ENCODE results near the gene CHRNA4. TPM values are rescaled to one million over a fixed set of nuclear protein-coding genes. Genes with fewer than 3 reads are reported as not detected.

Gene CHRNA4
- total RNA-seq, 1 experiment from 2014 or later, result 2.4 TPM

GRCh38 chr20:63351811-63352591 lies 9.1 kb downstream of the CHRNA4 start:
- Histone ChIP-seq H3K4me1 (ENCODE audit: control insufficient read depth, insufficient read depth, low read length) (no peaks in the 10 kb centered on the region), H3K36me3 (ENCODE audit: control insufficient read depth, insufficient read depth, low read length) (no peaks in the 10 kb centered on the region), H3K4me3 (ENCODE audit: low read depth in 2 of 2, low read length in 2 of 2) (no peak overlapping the region), H3K27ac (ENCODE audit: low read length) (no peak overlapping the region), H3K27me3 (ENCODE audit: control insufficient read depth, insufficient read depth, low read length) (no peaks in the 10 kb centered on the region), H3K9me3 (ENCODE audit: control insufficient read depth, insufficient read depth, low read depth, low read length) (no peaks in the 10 kb centered on the region)
- ChIA-PET CTCF (interaction anchor here (1.2 kb wide), 1 partner anchor 43 kb away, joined by 6 read pairs; no protein-coding TSS in a partner anchor), POLR2A (no interaction called here)
- ATAC-seq (peak; percentile 68), DNase-seq (ENCODE audit: low read depth, low spot score) (no peak)
- no TSS peak for BruUV-seq (replicated peaks)
- intact Hi-C loops (cut with micrococcal nuclease; ENCODE audit: unreplicated experiment), result no loop called here
- in situ Hi-C loops (cut with HindIII; ENCODE audit: low pct_unique_long_range_greater_than_20kb, low sequenced_read_pairs), result no loop called here
- TF ChIP-seq SIN3A (IDR thresholded peaks at IDR 0.05; ENCODE audit: borderline replicate concordance, insufficient read depth, low read depth, low read length) (no peak), POLR2AphosphoS5 (IDR thresholded peaks at IDR 0.05; ENCODE audit: low read depth, low read length) (no peak), REST (IDR thresholded peaks at IDR 0.05; ENCODE audit: insufficient read depth in 1 of 2, low read depth in 2 of 2, low read length in 1 of 2) (no peak), CTCF (IDR thresholded peaks at IDR 0.05) (no peak), TCF7L2 (IDR thresholded peaks at IDR 0.05; ENCODE audit: low read depth, low read length) (no peak)

- in situ Hi-C loops (cut with HindIII; ENCODE audit: low pct_unique_long_range_greater_than_20kb, low sequenced_read_pairs), result no loop called here
- CTCF ChIA-PET, result no interaction called here
Measured at GRCh38 chr20:63351326-63351700, 9.8 kb downstream of the CHRNA4 start.

More at GRCh38 chr20:63351326-63351700, 9.8 kb downstream of the CHRNA4 start:
- ATAC-seq (no peak), DNase-seq (ENCODE audit: low read depth, low spot score) (no peak)
- POLR2A ChIA-PET, result no interaction called here
- H3K4me1 ChIP-seq (ENCODE audit: control insufficient read depth, insufficient read depth, low read length), result no peaks in the 10 kb centered on the region
- H3K36me3 ChIP-seq (ENCODE audit: control insufficient read depth, insufficient read depth, low read length), result no peaks in the 10 kb centered on the region
- H3K9me3 ChIP-seq (ENCODE audit: control insufficient read depth, insufficient read depth, low read depth, low read length), result no peaks in the 10 kb centered on the region
- H3K27me3 ChIP-seq (ENCODE audit: control insufficient read depth, insufficient read depth, low read length), result no peaks in the 10 kb centered on the region
- no peak overlapping the region for H3K27ac ChIP-seq (ENCODE audit: low read length)
- no TSS peak for BruUV-seq (replicated peaks)
- intact Hi-C loops (cut with micrococcal nuclease; ENCODE audit: unreplicated experiment), result no loop called here
- TF ChIP-seq POLR2AphosphoS5 (IDR thresholded peaks at IDR 0.05; ENCODE audit: low read depth, low read length) (no peak), CTCF (IDR thresholded peaks at IDR 0.05) (no peak), REST (IDR thresholded peaks at IDR 0.05; ENCODE audit: insufficient read depth in 1 of 2, low read depth in 2 of 2, low read length in 1 of 2) (no peak), SIN3A (IDR thresholded peaks at IDR 0.05; ENCODE audit: borderline replicate concordance, insufficient read depth, low read depth, low read length) (no peak), TCF7L2 (IDR thresholded peaks at IDR 0.05; ENCODE audit: low read depth, low read length) (no peak)
- no peak overlapping the region for H3K4me3 ChIP-seq (ENCODE audit: low read depth in 2 of 2, low read length in 2 of 2)
